Transverse colon (tissue), 4 donors: Measurements from ENCODE around the gene CDH7. TPM values are rescaled to one million over a fixed set of nuclear protein-coding genes. Genes with fewer than 3 reads are reported as not detected.

Experiments
- DNase-seq: peaks from one replicate; pipeline ENCODE4 v3.0.0-alpha.2; 2019
- H3K27ac ChIP-seq, 4 donors: fragments of 200-600 bp; sonication (generic); 2 replicates each; pipeline ENCODE4 v1.5.1; 2016 to 2018; ENCODE audit warnings: inconsistent platforms in 4 of 4
- H3K27me3 ChIP-seq: fragments of 200-600 bp; sonication (generic); 2 replicates; pipeline ENCODE4 v1.5.1; 2017; ENCODE audit warnings: inconsistent platforms
- H3K36me3 ChIP-seq, 4 donors: fragments of 200-600 bp; sonication (generic); 2 replicates each; pipeline ENCODE4 v1.5.1; 2017 to 2019; ENCODE audit warnings: inconsistent platforms in 4 of 4
- H3K4me1 ChIP-seq, 4 donors: fragments of 200-600 bp; sonication (generic); 2 replicates each; pipeline ENCODE4 v1.5.1; 2017 to 2020; ENCODE audit warnings: inconsistent platforms in 4 of 4
- H3K4me3 ChIP-seq, 4 donors: fragments of 200-600 bp; sonication (generic); 1 replicate in 1 of 4; 2 replicates in 3 of 4; pipeline versions ENCODE4 v1.5.1 to v1.6.1; 2017 to 2019; ENCODE audit warnings: inconsistent platforms in 4 of 4
- H3K9me3 ChIP-seq, 2 donors: fragments of 200-600 bp; sonication (generic); 2 replicates each; pipeline ENCODE4 v1.5.1; 2017 to 2019; ENCODE audit warnings: inconsistent platforms in 2 of 2
- CTCF ChIP-seq, 5 experiments: fragments of 200-600 bp in 3 of 5; fragments of 450-650 bp in 2 of 5; sonication (generic) in 3 of 5; IDR thresholded peaks; 1 replicate in 2 of 5; 2 replicates in 3 of 5; pipeline ENCODE4 v1.5.1; 2016 to 2017; ENCODE audit warnings: antibody characterized with exemption in 5 of 5, inconsistent platforms in 3 of 5, mild to moderate bottlenecking in 2 of 5, moderate library complexity in 1 of 5
- EP300 ChIP-seq: sonication (generic); formaldehyde crosslinking; IDR thresholded peaks from one replicate; pipeline ENCODE4 v1.6.1; 2017; ENCODE audit warnings: antibody characterized with exemption, low read depth
- POLR2A ChIP-seq: fragments of 450-650 bp; IDR thresholded peaks from one replicate; pipeline ENCODE4 v1.6.1; 2016; ENCODE audit warnings: antibody characterized with exemption, mild to moderate bottlenecking, moderate library complexity
- POLR2AphosphoS5 ChIP-seq, 3 donors: sonication (generic); formaldehyde crosslinking; IDR thresholded peaks; one replicate each; pipeline ENCODE4 v1.6.1; 2016; ENCODE audit warnings: antibody characterized with exemption in 3 of 3
- WGBS, 2 donors: methylation state at CpG; one replicate each; pipeline ENCODE4 v1.1.5; 2018; ENCODE audit warnings: low coverage in 1 of 2; 5-methylcytosine and 5-hydroxymethylcytosine counted together
- in situ Hi-C, 4 donors: fragments of 200-750 bp; cut with MboI; loops; one replicate each; pipeline versions ENCODE4 v1.15.0 to v1.15.1; 2017; ENCODE audit warnings: low sequenced_read_pairs in 3 of 4, low pct_ligation_motif_present in 1 of 4, low pct_unique_long_range_greater_than_20kb in 1 of 4
- intact Hi-C: fragments of 100-400 bp; cut with DNase I; formaldehyde crosslinking; loops from one replicate; pipeline ENCODE4 v1.15.1; 2023; ENCODE audit warnings: low total_unique reads
- total RNA-seq, 4 donors: library from RNA; depleted of rRNA; stranded (reverse); fragments of >200 nt; gene quantifications; one replicate each; pipeline ENCODE4 v1.1.0, GENCODE V29; 2016

The CDH7 gene
- total RNA-seq, 4 donors from 2014 or later = not detected

GRCh38 chr18:65769652-65770051 lies 18.8 kb downstream of the CDH7 start:
- Histone ChIP-seq H3K4me3 (no peak overlapping the region), H3K27ac (no peak overlapping the region), H3K4me1 (no peaks in the 10 kb centered on the region), H3K27me3 (no peaks in the 10 kb centered on the region), H3K36me3 (no peaks in the 10 kb centered on the region), H3K9me3 (no peaks in the 10 kb centered on the region)
- no peak for DNase-seq
- WGBS, 2 donors = 76 to 82% methylated on average over 4 of the region's 4 CpGs
- no peak for TF ChIP-seq POLR2AphosphoS5 (IDR thresholded peaks at IDR 0.05)
- in situ Hi-C loops = no loop called here
- intact Hi-C loops = no loop called here

GRCh38 chr18:65786474-65786873 lies 35.7 kb downstream of the CDH7 start:
- Histone ChIP-seq H3K9me3 (no peaks in the 10 kb centered on the region), H3K27ac (no peak overlapping the region), H3K4me1 (no peaks in the 10 kb centered on the region), H3K36me3 (no peaks in the 10 kb centered on the region), H3K27me3 (no peaks in the 10 kb centered on the region), H3K4me3 (no peak overlapping the region)
- no peak for DNase-seq
- in situ Hi-C loops = no loop called here
- intact Hi-C loops = no loop called here
- TF ChIP-seq EP300 (no peak), POLR2A (no peak), POLR2AphosphoS5 (IDR thresholded peaks at IDR 0.05) (no peak), CTCF (IDR thresholded peaks at IDR 0.05) (no peak)
- WGBS, 2 donors = 58 to 81% methylated on average over 2 of the region's 2 CpGs

- no peak for TF ChIP-seq POLR2A
- TF ChIP-seq CTCF (IDR thresholded peaks at IDR 0.05) = no peak
- TF ChIP-seq EP300 = no peak
- TF ChIP-seq POLR2AphosphoS5 (IDR thresholded peaks at IDR 0.05) = no peak
- Histone ChIP-seq H3K9me3 (no peaks in the 10 kb centered on the region), H3K4me3 (no peak overlapping the region), H3K27me3 (no peaks in the 10 kb centered on the region), H3K4me1 (no peaks in the 10 kb centered on the region), H3K27ac (no peak overlapping the region), H3K36me3 (no peaks in the 10 kb centered on the region)
- no peak for DNase-seq
- in situ Hi-C loops (no loop called here), intact Hi-C loops (no loop called here)
- WGBS, 2 donors = 44 to 48% methylated on average over 4 of the region's 4 CpGs
These were observed 37.6 kb downstream of the CDH7 start for GRCh38 chr18:65788373-65788772.

GRCh38 chr18:65790604-65791003 lies 39.8 kb downstream of the CDH7 start:
- Histone ChIP-seq H3K27me3 (no peaks in the 10 kb centered on the region), H3K9me3 (no peaks in the 10 kb centered on the region), H3K27ac (no peak overlapping the region), H3K36me3 (no peaks in the 10 kb centered on the region), H3K4me1 (no peaks in the 10 kb centered on the region), H3K4me3 (no peak overlapping the region)
- DNase-seq = no peak
- TF ChIP-seq CTCF (IDR thresholded peaks at IDR 0.05) (no peak), POLR2AphosphoS5 (IDR thresholded peaks at IDR 0.05) (no peak), EP300 (no peak), POLR2A (no peak)
- WGBS, 2 donors = 79 to 83% methylated on average over 4 of the region's 4 CpGs
- intact Hi-C loops (no loop called here), in situ Hi-C loops (no loop called here)

- intact Hi-C loops = no loop called here
- no peaks in the 10 kb centered on the region for H3K27me3 ChIP-seq
- no peaks in the 10 kb centered on the region for H3K9me3 ChIP-seq
- no peaks in the 10 kb centered on the region for H3K4me1 ChIP-seq
- no peak for DNase-seq
- no peak for TF ChIP-seq EP300
- no peak for TF ChIP-seq POLR2A
- TF ChIP-seq CTCF (IDR thresholded peaks at IDR 0.05) = no peak
- no peak for TF ChIP-seq POLR2AphosphoS5 (IDR thresholded peaks at IDR 0.05)
- 60 to 61% methylated on average over 2 to 4 of the region's 4 CpGs for WGBS, 2 donors
- in situ Hi-C loops = no loop called here
- H3K4me3 ChIP-seq = no peak overlapping the region
- no peaks in the 10 kb centered on the region for H3K36me3 ChIP-seq
- no peak overlapping the region for H3K27ac ChIP-seq
These were observed 40.9 kb downstream of the CDH7 start for GRCh38 chr18:65791719-65792118.
